Endothelial cell of umbilical vein (primary cell): ENCODE measurements around the gene TMEM139. TPM values are rescaled to one million over a fixed set of nuclear protein-coding genes. Genes with fewer than 3 reads are reported as not detected.

Source experiments
- BruUV-seq: library from RNA; stranded (reverse); fragments of 400-500 nt; replicated peaks from 2 replicates; lab custom pipeline; 2021; lab: Mats Ljungman, UMichigan
- CTCF ChIA-PET: fragments of 300-600, 350-600 bp; sonication (Branson Sonifier 250); formaldehyde crosslinking; loops from one replicate; lab custom pipeline; 2021; ENCODE audit warnings: antibody characterized with exemption, inconsistent platforms; lab: Charles Lee
- POLR2A ChIA-PET: fragments of 300-600, 350-600 bp; sonication (Branson Sonifier 250); formaldehyde crosslinking; loops from one replicate; lab custom pipeline; 2021; ENCODE audit warnings: antibody characterized with exemption, inconsistent platforms; lab: Charles Lee
- DNase-seq: peaks from one replicate; pipeline ENCODE4 v3.0.0-alpha.2; 2011; ENCODE audit warnings: low read depth, low spot score
- FAIRE-seq: peaks from 2 replicates; lab custom pipeline; 2011; peaks lifted over from hg19 to GRCh38; lab: Jason Lieb, UNC
- H2AFZ ChIP-seq: 2 replicates; pipeline ENCODE4 v1.6.0; 2012; ENCODE audit warnings: low read depth, low read length, control low read depth, inconsistent platforms
- H3K27ac ChIP-seq: 2 replicates; pipeline ENCODE4 v1.5.1; 2011; ENCODE audit warnings: low read depth, mild to moderate bottlenecking, control low read depth, low read length, moderate library complexity; ENCODE audit not compliant: insufficient read depth
- H3K27me3 ChIP-seq, 2 experiments: 2 replicates each; pipeline versions ENCODE4 v1.6.0 to v1.6.1; 2011; ENCODE audit warnings: low read length in 2 of 2, mixed read lengths in 1 of 2; ENCODE audit not compliant: control insufficient read depth in 2 of 2, insufficient read depth in 2 of 2
- H3K36me3 ChIP-seq, 2 experiments: 2 replicates in 1 of 2; 3 replicates in 1 of 2; pipeline ENCODE4 v1.5.1; 2011; ENCODE audit warnings: low read length in 2 of 2, mild to moderate bottlenecking in 1 of 2, moderate library complexity in 1 of 2; ENCODE audit not compliant: control insufficient read depth in 2 of 2, insufficient read depth in 2 of 2; ENCODE audit errors: extremely low read depth in 1 of 2
- H3K4me1 ChIP-seq: 3 replicates; pipeline ENCODE4 v1.5.1; 2011; ENCODE audit warnings: mild to moderate bottlenecking, low read length; ENCODE audit not compliant: control insufficient read depth, insufficient read depth; ENCODE audit errors: extremely low read depth
- H3K4me2 ChIP-seq: 2 replicates; pipeline ENCODE4 v1.6.1; 2011; ENCODE audit warnings: low read length, control low read depth, mixed read lengths; ENCODE audit not compliant: insufficient read depth
- H3K4me3 ChIP-seq, 3 experiments: fragments of 200-600 bp in 1 of 3; sonication (generic), shearing (Covaris generic) in 1 of 3; replicated peaks in 1 of 3; 2 replicates each; pipeline ENCODE4 v1.5.1; 2011 to 2016; ENCODE audit warnings: control low read depth in 3 of 3, low read length in 3 of 3, mild to moderate bottlenecking in 2 of 3, inconsistent platforms in 1 of 3, low read depth in 1 of 3, moderate library complexity in 1 of 3; ENCODE audit not compliant: insufficient read depth in 1 of 3
- H3K79me2 ChIP-seq: 2 replicates; pipeline ENCODE4 v1.6.0; 2012; ENCODE audit warnings: low read length, inconsistent platforms; ENCODE audit not compliant: control insufficient read depth, insufficient read depth
- H3K9ac ChIP-seq: replicated peaks from 2 replicates; pipeline ENCODE3; 2011; ENCODE audit warnings: low read length, control low read depth; ENCODE audit not compliant: insufficient read depth; ENCODE audit errors: extremely low read depth
- H3K9me1 ChIP-seq: replicated peaks from 3 replicates; pipeline ENCODE4 v1.6.0; 2011; ENCODE audit warnings: mild to moderate bottlenecking, low read length; ENCODE audit not compliant: control insufficient read depth, insufficient read depth; ENCODE audit errors: extremely low read depth
- H3K9me3 ChIP-seq: replicated peaks from 2 replicates; pipeline ENCODE4 v1.5.1; 2012; ENCODE audit warnings: low read length, inconsistent platforms; ENCODE audit not compliant: control insufficient read depth, insufficient read depth
- H4K20me1 ChIP-seq: replicated peaks from 2 replicates; pipeline ENCODE3; 2011; ENCODE audit warnings: mild to moderate bottlenecking, low read length; ENCODE audit not compliant: control insufficient read depth, insufficient read depth; ENCODE audit errors: extremely low read depth
- EZH2 ChIP-seq: IDR thresholded peaks from 2 replicates; pipeline ENCODE4 v1.6.1; 2012; ENCODE audit warnings: borderline replicate concordance, low read depth, mild to moderate bottlenecking, moderate library complexity, low read length, inconsistent platforms; ENCODE audit not compliant: severe bottlenecking
- FOS ChIP-seq: IDR thresholded peaks from 2 replicates; pipeline ENCODE4 v1.6.1; 2011; ENCODE audit warnings: mild to moderate bottlenecking, low read length, moderate library complexity, borderline replicate concordance; ENCODE audit not compliant: insufficient read depth
- GATA2 ChIP-seq: IDR thresholded peaks from 2 replicates; pipeline ENCODE4 v1.7.0; 2011; ENCODE audit warnings: low read depth, mild to moderate bottlenecking, moderate library complexity, mixed read lengths, low read length; ENCODE audit not compliant: insufficient read length, insufficient read depth
- JUN ChIP-seq: IDR thresholded peaks from 2 replicates; pipeline ENCODE4 v1.6.1; 2011; ENCODE audit warnings: borderline replicate concordance, low read depth; ENCODE audit not compliant: insufficient read length, insufficient read depth
- MYC ChIP-seq: IDR thresholded peaks from one replicate; pipeline ENCODE4 v1.6.1; 2011; ENCODE audit warnings: mild to moderate bottlenecking, low read depth, low read length
- POLR2A ChIP-seq: IDR thresholded peaks from 2 replicates; pipeline ENCODE4 v1.6.1; 2012; ENCODE audit warnings: low read depth, mild to moderate bottlenecking, control low read depth, low read length
- POLR2AphosphoS5 ChIP-seq: IDR thresholded peaks from 2 replicates; pipeline ENCODE4 v1.6.1; 2012; ENCODE audit warnings: low read depth, mild to moderate bottlenecking, control low read depth, low read length, moderate library complexity; ENCODE audit not compliant: insufficient read depth
- dilution Hi-C: fragments of 300-500 bp; cut with MboI; formaldehyde crosslinking; loops from one replicate; pipeline ENCODE4 v1.15.0; 2019; ENCODE audit warnings: low sequenced_read_pairs; ENCODE audit not compliant: extremely low pct_ligation_motif_present
- intact Hi-C: fragments of 100-400 bp; cut with micrococcal nuclease; formaldehyde crosslinking; loops from one replicate; pipeline ENCODE4 v1.10.0; 2022
- polyA plus RNA-seq, 4 experiments: library from polyadenylated mRNA; depleted of rRNA in 3 of 4; stranded (reverse) in 3 of 4; unstranded in 1 of 4; fragments of >200 nt; gene quantifications; 2 replicates each; pipeline versions ENCODE4 v1.2.1 to v1.2.3, GENCODE V29; 2011 to 2012; ENCODE audit warnings: missing spikeins in 1 of 4
- total RNA-seq: library from RNA; stranded (reverse); gene quantifications from 2 replicates; pipeline ENCODE4 v1.2.3, GENCODE V29; 2021
- TF ChIP-seq, protein P1 (sequence below): IDR thresholded peaks from 2 replicates; pipeline ENCODE4 v1.6.1; 2011; ENCODE audit not compliant: insufficient read depth, insufficient read length
- TF ChIP-seq, protein P2 (sequence below), 2 donors: IDR thresholded peaks; 1 replicate in 1 of 2; 2 replicates in 1 of 2; pipeline ENCODE4 v1.5.1; 2011; ENCODE audit warnings: low read length in 2 of 2, mild to moderate bottlenecking in 2 of 2, moderate library complexity in 2 of 2, control low read depth in 1 of 2, inconsistent platforms in 1 of 2, low read depth in 1 of 2; ENCODE audit not compliant: insufficient read depth in 1 of 2; ENCODE audit errors: extremely low read depth in 1 of 2

The TMEM139 gene
- total and polyA plus RNA-seq, 2 donors (not counting 3 experiments of a cell fraction or from before 2014, with no cell fraction given) = 0.37 TPM; not detected in 1

DNA sequence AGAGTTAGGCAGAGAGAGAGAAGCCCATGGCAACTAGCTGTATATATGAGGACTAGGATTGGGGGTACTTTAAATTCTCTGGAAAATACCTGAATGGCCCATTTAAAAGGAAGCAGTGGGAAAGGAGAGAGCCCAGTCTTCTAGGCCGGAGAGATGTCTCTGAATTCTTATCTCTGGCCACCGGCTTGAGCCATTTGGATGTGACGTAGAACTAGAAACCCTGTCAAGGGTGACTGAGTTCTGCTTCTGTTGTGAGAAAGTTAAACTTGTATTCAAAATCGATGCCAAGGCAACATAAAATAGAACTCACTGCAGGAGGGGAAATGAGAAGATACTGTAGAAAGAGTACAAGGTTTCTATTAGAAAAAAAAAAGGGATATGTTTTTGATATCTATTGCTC lies 27.8 kb upstream of the TMEM139 start:
- ChIA-PET POLR2A (no interaction called here), CTCF (interaction anchor here (1.6 kb wide), 1 partner anchor 123 kb away, joined by 4 read pairs; no protein-coding TSS in a partner anchor)
- no TSS peak for BruUV-seq
- no peak for TF ChIP-seq FOS
- TF ChIP-seq JUN = no peak
- TF ChIP-seq, protein P1, sequence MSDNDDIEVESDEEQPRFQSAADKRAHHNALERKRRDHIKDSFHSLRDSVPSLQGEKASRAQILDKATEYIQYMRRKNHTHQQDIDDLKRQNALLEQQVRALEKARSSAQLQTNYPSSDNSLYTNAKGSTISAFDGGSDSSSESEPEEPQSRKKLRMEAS = no peak
- TF ChIP-seq GATA2 = no peak
- TF ChIP-seq POLR2A = no peak
- TF ChIP-seq, protein P2, sequence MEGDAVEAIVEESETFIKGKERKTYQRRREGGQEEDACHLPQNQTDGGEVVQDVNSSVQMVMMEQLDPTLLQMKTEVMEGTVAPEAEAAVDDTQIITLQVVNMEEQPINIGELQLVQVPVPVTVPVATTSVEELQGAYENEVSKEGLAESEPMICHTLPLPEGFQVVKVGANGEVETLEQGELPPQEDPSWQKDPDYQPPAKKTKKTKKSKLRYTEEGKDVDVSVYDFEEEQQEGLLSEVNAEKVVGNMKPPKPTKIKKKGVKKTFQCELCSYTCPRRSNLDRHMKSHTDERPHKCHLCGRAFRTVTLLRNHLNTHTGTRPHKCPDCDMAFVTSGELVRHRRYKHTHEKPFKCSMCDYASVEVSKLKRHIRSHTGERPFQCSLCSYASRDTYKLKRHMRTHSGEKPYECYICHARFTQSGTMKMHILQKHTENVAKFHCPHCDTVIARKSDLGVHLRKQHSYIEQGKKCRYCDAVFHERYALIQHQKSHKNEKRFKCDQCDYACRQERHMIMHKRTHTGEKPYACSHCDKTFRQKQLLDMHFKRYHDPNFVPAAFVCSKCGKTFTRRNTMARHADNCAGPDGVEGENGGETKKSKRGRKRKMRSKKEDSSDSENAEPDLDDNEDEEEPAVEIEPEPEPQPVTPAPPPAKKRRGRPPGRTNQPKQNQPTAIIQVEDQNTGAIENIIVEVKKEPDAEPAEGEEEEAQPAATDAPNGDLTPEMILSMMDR (IDR thresholded peaks at IDR 0.05; ENCODE audit: extremely low read depth in 1 of 2, insufficient read depth in 1 of 2, low read depth in 1 of 2, low read length in 2 of 2) = no peak
- TF ChIP-seq POLR2AphosphoS5 = no peak
- no peak for TF ChIP-seq MYC
- no peak for TF ChIP-seq EZH2
- dilution Hi-C loops (no loop called here), intact Hi-C loops (no loop called here)
- Histone ChIP-seq H3K9me1 (no peaks in the 10 kb centered on the region), H2AFZ (no peak overlapping the region), H3K4me2 (no peak overlapping the region), H3K79me2 (no peaks in the 10 kb centered on the region), H3K27me3 (no peaks in the 10 kb centered on the region), H3K9ac (no peak overlapping the region), H3K4me3 (no peak overlapping the region), H3K27ac (no peak overlapping the region), H4K20me1 (no peaks in the 10 kb centered on the region), H3K36me3 (no peaks in the 10 kb centered on the region), H3K9me3 (no peaks in the 10 kb centered on the region), H3K4me1 (peaks cover 2% of the 10 kb centered on the region)
- no peak for FAIRE-seq
- DNase-seq = no peak
